Mesenchymal stem cell (in vitro differentiated cells and primary cell): ENCODE measurements around the gene GNL1.
A peak's percentile ranks its signal among the peaks of the same experiment; 100 is the strongest.

Experiments
- DNase-seq: peaks from one replicate; pipeline ENCODE4 v3.0.0-alpha.2; 2013
- H2AFZ ChIP-seq: one replicate; pipeline ENCODE4 v1.6.1; 2013; ENCODE audit warnings: low read depth, mild to moderate bottlenecking, control low read depth, inconsistent platforms, low read length, moderate library complexity
- H2AK5ac ChIP-seq: 2 replicates; pipeline ENCODE4 v1.6.1; 2013; ENCODE audit warnings: low read length, moderate library complexity, mild to moderate bottlenecking, inconsistent platforms; ENCODE audit not compliant: severe bottlenecking
- H2BK120ac ChIP-seq: one replicate; pipeline ENCODE4 v1.6.1; 2013; ENCODE audit warnings: low read depth, mild to moderate bottlenecking, inconsistent platforms, low read length, moderate library complexity
- H2BK12ac ChIP-seq, 2 experiments: one replicate each; pipeline ENCODE4 v1.6.1; 2013; ENCODE audit warnings: inconsistent platforms in 2 of 2, low read length in 2 of 2, mild to moderate bottlenecking in 2 of 2, moderate library complexity in 2 of 2, control low read depth in 1 of 2
- H2BK15ac ChIP-seq: one replicate; pipeline ENCODE4 v1.6.1; 2013; ENCODE audit warnings: mild to moderate bottlenecking, low read depth, inconsistent platforms; ENCODE audit not compliant: poor library complexity, severe bottlenecking
- H2BK5ac ChIP-seq: 2 replicates; pipeline ENCODE4 v1.6.1; 2013; ENCODE audit warnings: low read depth, mild to moderate bottlenecking, low read length, control low read depth, inconsistent platforms; ENCODE audit not compliant: poor library complexity, severe bottlenecking
- H3K14ac ChIP-seq, 2 experiments: one replicate each; pipeline ENCODE4 v1.6.1; 2013; ENCODE audit warnings: inconsistent platforms in 2 of 2, low read length in 2 of 2, control low read depth in 1 of 2, mild to moderate bottlenecking in 1 of 2, moderate library complexity in 1 of 2
- H3K18ac ChIP-seq, 2 experiments: one replicate each; pipeline ENCODE4 v1.6.1; 2013; ENCODE audit warnings: inconsistent platforms in 2 of 2, low read length in 2 of 2, control low read depth in 1 of 2, low read depth in 1 of 2, mild to moderate bottlenecking in 1 of 2
- H3K23ac ChIP-seq, 2 experiments: one replicate each; pipeline ENCODE4 v1.6.1; 2013; ENCODE audit warnings: inconsistent platforms in 2 of 2, low read length in 2 of 2, mild to moderate bottlenecking in 2 of 2, moderate library complexity in 2 of 2, control low read depth in 1 of 2
- H3K27ac ChIP-seq: 2 replicates; pipeline ENCODE4 v1.5.1; 2013; ENCODE audit warnings: mild to moderate bottlenecking, moderate library complexity, low read length, control low read depth, inconsistent platforms; ENCODE audit not compliant: poor library complexity, severe bottlenecking
- H3K27me3 ChIP-seq, 2 experiments: 2 replicates each; pipeline versions ENCODE4 v1.6.1 to v1.7.0; 2013; ENCODE audit warnings: low read length in 2 of 2, mild to moderate bottlenecking in 2 of 2, moderate library complexity in 2 of 2, control low read depth in 1 of 2, inconsistent platforms in 1 of 2; ENCODE audit not compliant: control insufficient read depth in 1 of 2, insufficient read depth in 1 of 2
- H3K36me3 ChIP-seq, 2 experiments: 2 replicates each; pipeline versions ENCODE4 v1.6.1 to v1.7.0; 2013; ENCODE audit warnings: low read length in 2 of 2, control low read depth in 1 of 2, inconsistent platforms in 1 of 2, low read depth in 1 of 2, mild to moderate bottlenecking in 1 of 2; ENCODE audit not compliant: insufficient read depth in 2 of 2, control insufficient read depth in 1 of 2
- H3K4ac ChIP-seq, 2 experiments: one replicate each; pipeline ENCODE4 v1.6.1; 2013; ENCODE audit warnings: inconsistent platforms in 2 of 2, low read length in 2 of 2, mild to moderate bottlenecking in 2 of 2, moderate library complexity in 2 of 2, control low read depth in 1 of 2, low read depth in 1 of 2
- H3K4me1 ChIP-seq: 2 replicates; pipeline ENCODE4 v1.6.1; 2013; ENCODE audit warnings: low read depth, low read length, control low read depth; ENCODE audit not compliant: control insufficient read depth, insufficient read depth
- H3K4me2 ChIP-seq: 2 replicates; pipeline ENCODE4 v1.6.1; 2013; ENCODE audit warnings: low read length, mild to moderate bottlenecking, inconsistent platforms; ENCODE audit not compliant: poor library complexity, severe bottlenecking
- H3K4me3 ChIP-seq, 2 experiments: 2 replicates each; pipeline versions ENCODE4 v1.5.1 to v1.7.0; 2013; ENCODE audit warnings: low read length in 2 of 2, mild to moderate bottlenecking in 2 of 2, control low read depth in 1 of 2, low read depth in 1 of 2; ENCODE audit not compliant: insufficient read depth in 1 of 2
- H3K79me1 ChIP-seq: replicated peaks from 2 replicates; pipeline ENCODE4 v1.6.1; 2013; ENCODE audit warnings: mild to moderate bottlenecking, control low read depth, low read length, inconsistent platforms; ENCODE audit not compliant: poor library complexity, severe bottlenecking
- H3K9ac ChIP-seq: 2 replicates; pipeline ENCODE4 v1.7.0; 2013; ENCODE audit warnings: mild to moderate bottlenecking, low read length, moderate library complexity
- H3K9me3 ChIP-seq: 2 replicates; pipeline ENCODE4 v1.7.0; 2013; ENCODE audit warnings: mild to moderate bottlenecking, low read length; ENCODE audit not compliant: control insufficient read depth
- H4K8ac ChIP-seq: one replicate; pipeline ENCODE4 v1.6.1; 2013; ENCODE audit warnings: inconsistent platforms, mild to moderate bottlenecking, low read length, moderate library complexity
- H4K91ac ChIP-seq: one replicate; pipeline ENCODE4 v1.6.1; 2013; ENCODE audit warnings: mild to moderate bottlenecking, low read length, inconsistent platforms
- WGBS: methylation state at CpG from one replicate; pipeline ENCODE4 v1.1.7; 2013; ENCODE audit warnings: mixed read lengths; 5-methylcytosine and 5-hydroxymethylcytosine counted together

Gene GNL1

GRCh38 chr6:30572148-30572547 is 15.9 kb upstream of the GNL1 start:
- H3K27ac ChIP-seq: no peak overlapping the region
- H3K14ac ChIP-seq: no peak overlapping the region

GRCh38 chr6:30571762-30572082 is 15.4 kb upstream of the GNL1 start:
- H3K23ac ChIP-seq: no peak overlapping the region
- peak overlapping the region; percentile 88 for H4K8ac ChIP-seq
- H3K9ac ChIP-seq: peak overlapping the region; percentile 98
- no peak overlapping the region for H2BK15ac ChIP-seq
- H3K18ac ChIP-seq: peak overlapping the region; percentile 68 to 90
- H4K91ac ChIP-seq: no peak overlapping the region
- H3K27ac ChIP-seq: peak overlapping the region; percentile 90
- peak overlapping the region; percentile 4 for H2BK5ac ChIP-seq
- peaks cover 11% of the 10 kb centered on the region for H3K4me1 ChIP-seq
- no peak overlapping the region for H2BK12ac ChIP-seq
- H3K36me3 ChIP-seq: peaks cover 4 to 24% of the 10 kb centered on the region in 2 experiments
- no peaks in the 10 kb centered on the region for H3K9me3 ChIP-seq
- peak overlapping the region in 1 of 2 experiments; percentile 30 for H3K14ac ChIP-seq
- peak overlapping the region; percentile 80 for H3K4me2 ChIP-seq
- H2AFZ ChIP-seq: peak overlapping the region; percentile 2
- H3K27me3 ChIP-seq: no peaks in the 10 kb centered on the region
- peak overlapping the region in 1 of 2 experiments; percentile 91 for H3K4ac ChIP-seq
- H2AK5ac ChIP-seq: no peak overlapping the region
- no peak for DNase-seq
- H2BK120ac ChIP-seq: no peak overlapping the region
- peak overlapping the region; percentile 81 to 99 for H3K4me3 ChIP-seq
- 0% methylated on average over 7 of the region's 8 CpGs for WGBS
- H3K79me1 ChIP-seq: peaks cover 5% of the 10 kb centered on the region

More at GRCh38 chr6:30572148-30572547, 15.9 kb upstream of the GNL1 start:
- H4K8ac ChIP-seq: no peak overlapping the region
- H3K4me2 ChIP-seq: peak overlapping the region; percentile 80
- H2BK5ac ChIP-seq: no peak overlapping the region
- peaks cover 6 to 29% of the 10 kb centered on the region in 2 experiments for H3K36me3 ChIP-seq
- no peaks in the 10 kb centered on the region for H3K27me3 ChIP-seq
- no peak for DNase-seq
- no peaks in the 10 kb centered on the region for H3K9me3 ChIP-seq
- peak overlapping the region; percentile 98 for H3K9ac ChIP-seq
- H3K18ac ChIP-seq: no peak overlapping the region
- H3K4me3 ChIP-seq: peak overlapping the region in 1 of 2 experiments; percentile 99
- H4K91ac ChIP-seq: no peak overlapping the region
- no peak overlapping the region for H2BK15ac ChIP-seq
- no peak overlapping the region for H2BK12ac ChIP-seq
- peaks cover 8% of the 10 kb centered on the region for H3K79me1 ChIP-seq
- no peak overlapping the region for H2BK120ac ChIP-seq
- H3K4me1 ChIP-seq: peaks cover 11% of the 10 kb centered on the region
- H3K4ac ChIP-seq: peak overlapping the region in 1 of 2 experiments; percentile 44
- no peak overlapping the region for H2AK5ac ChIP-seq
- no peak overlapping the region for H3K23ac ChIP-seq
- H2AFZ ChIP-seq: no peak overlapping the region

- H4K91ac ChIP-seq: peak within 1 kb of the TSS; percentile 86
- H3K4me3 ChIP-seq: peak within 1 kb of the TSS; percentile 81 to 99
- H3K18ac ChIP-seq: peak within 1 kb of the TSS; percentile 90 to 98
- H2BK5ac ChIP-seq: peak within 1 kb of the TSS; percentile 54
- peaks cover 1% of the 10 kb centered on the region for H3K79me1 ChIP-seq
- peak within 1 kb of the TSS; percentile 90 to 99 for H3K4ac ChIP-seq
- peaks cover 11% of the 10 kb centered on the region for H3K4me1 ChIP-seq
- H3K14ac ChIP-seq: peak within 1 kb of the TSS in 1 of 2 experiments; percentile 98
- peak within 1 kb of the TSS; percentile 99 for H2AFZ ChIP-seq
- H2BK15ac ChIP-seq: peak within 1 kb of the TSS; percentile 29
- no peaks in the 10 kb centered on the region for H3K27me3 ChIP-seq
- H3K23ac ChIP-seq: peak within 1 kb of the TSS in 1 of 2 experiments; percentile 94
- H2BK12ac ChIP-seq: no peak within 1 kb of the TSS
- H3K36me3 ChIP-seq: peaks cover 0 to 20% of the 10 kb centered on the region in 2 experiments
- H4K8ac ChIP-seq: peak within 1 kb of the TSS; percentile 88
- DNase-seq: peak; percentile 97
- H3K27ac ChIP-seq: peak within 1 kb of the TSS; percentile 90
- H2BK120ac ChIP-seq: peak within 1 kb of the TSS; percentile 65
- no peaks in the 10 kb centered on the region for H3K9me3 ChIP-seq
- H3K9ac ChIP-seq: peak within 1 kb of the TSS; percentile 98
- WGBS: under 1% methylated on average over 56 of the region's 59 CpGs
- no peak within 1 kb of the TSS for H2AK5ac ChIP-seq
- H3K4me2 ChIP-seq: peak within 1 kb of the TSS; percentile 80
Measured at GRCh38 chr6:30571075-30571761, 14.9 kb upstream of the GNL1 start, which contains the start of gene ABCF1. ABCF1 (plus strand) TSS chr6:30571442; CDS start chr6:30571488, 46 bp downstream.

DNA sequence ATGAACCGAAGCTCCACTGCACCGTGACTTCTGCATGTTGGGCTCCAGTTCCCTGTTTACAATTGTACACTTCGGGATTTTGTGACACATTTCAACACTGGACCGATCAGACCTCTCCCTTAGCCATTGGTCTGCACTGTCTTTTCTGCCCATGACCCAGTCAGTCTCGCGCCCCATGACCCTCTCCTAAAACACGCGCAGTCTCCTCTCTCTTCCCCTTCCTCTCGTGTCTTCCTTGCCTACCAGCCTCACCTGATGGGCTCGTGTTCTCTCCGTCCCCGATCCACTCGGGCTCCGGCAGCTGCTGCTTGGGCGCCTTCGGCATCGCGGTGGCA is 14.4 kb upstream of the GNL1 start:
- Histone ChIP-seq H3K9me3 (no peaks in the 10 kb centered on the region), H3K4me1 (peaks cover 11% of the 10 kb centered on the region), H3K18ac (peak overlapping the region; percentile 17 to 68), H3K14ac (no peak overlapping the region), H3K9ac (peak overlapping the region; percentile 98), H3K27ac (peak overlapping the region; percentile 14), H2BK12ac (no peak overlapping the region), H2AFZ (peak overlapping the region; percentile 72), H3K79me1 (peaks cover 1% of the 10 kb centered on the region), H3K23ac (no peak overlapping the region), H3K4me2 (peak overlapping the region; percentile 55), H4K8ac (peak overlapping the region; percentile 24), H2BK120ac (no peak overlapping the region), H3K27me3 (no peaks in the 10 kb centered on the region), H3K4ac (no peak overlapping the region), H2AK5ac (no peak overlapping the region), H3K4me3 (peak overlapping the region; percentile 56 to 99), H2BK5ac (no peak overlapping the region), H2BK15ac (no peak overlapping the region), H4K91ac (no peak overlapping the region), H3K36me3 (peaks cover 0 to 20% of the 10 kb centered on the region in 2 experiments)
- DNase-seq: no peak
- 11% methylated on average over 14 of the region's 18 CpGs for WGBS
